Measurements from ENCODE around the gene SPATA25.
"Not testable (repeated sequence)": the region's sequence is repeated elsewhere in the genome, so short reads cannot be mapped to it uniquely, and the experiment has no call there.

Gene SPATA25

GRCh38 chr20:45908084-45908483 lies 20.7 kb upstream of the SPATA25 start:
- Histone ChIP-seq H3K36me3 (ENCODE audit: control insufficient read depth in 4 of 4, insufficient read depth in 4 of 4, low read length in 3 of 4) (peaks cover 0 to 10% (median 2%) of the 10 kb centered on the region in 4 experiments), H3K27me3 (replicated peaks in 2 of 5; ENCODE audit: control insufficient read depth in 4 of 5, insufficient read depth in 5 of 5, low read length in 4 of 5) (no peaks in the 10 kb centered on the region), H3K27ac (ENCODE audit: insufficient read depth in 1 of 2, low read depth in 1 of 2, low read length in 2 of 2, poor library complexity in 1 of 2, severe bottlenecking in 2 of 2) (no peak overlapping the region), H3K4me3 (ENCODE audit: control insufficient read depth in 1 of 7, extremely low read depth in 1 of 7, insufficient read depth in 4 of 7, low read depth in 2 of 7, low read length in 6 of 7) (no peak overlapping the region), H3K4me1 (ENCODE audit: control extremely low read depth in 1 of 4, control insufficient read depth in 4 of 4, insufficient read depth in 4 of 4, low read length in 3 of 4) (peaks cover 5 to 36% (median 27%) of the 10 kb centered on the region in 4 experiments), H3K9me3 (ENCODE audit: control extremely low read depth in 1 of 5, control insufficient read depth in 4 of 5, insufficient read depth in 2 of 5, low read depth in 1 of 5, low read length in 4 of 5) (no peaks in the 10 kb centered on the region)
- no peak for DNase-seq
- ChIA-PET CTCF (interaction anchor here (2.3 to 4.1 kb wide), 2 partner anchors 10 to 17 kb away, joined by 6 to 12 read pairs; partner anchors contain the start of genes CTSA and NEURL2), POLR2A (no interaction called here)
- WGBS (ENCODE audit: insufficient coverage), result 93% methylated on average over 2 of the region's 2 CpGs

GRCh38 chr20:45907219-45907948 lies 20.0 kb upstream of the SPATA25 start:
- H3K36me3 ChIP-seq (ENCODE audit: control insufficient read depth in 4 of 4, insufficient read depth in 4 of 4, low read length in 3 of 4), result peaks cover 0 to 10% (median 3%) of the 10 kb centered on the region in 4 experiments
- no peaks in the 10 kb centered on the region for H3K9me3 ChIP-seq (ENCODE audit: control extremely low read depth in 1 of 5, control insufficient read depth in 4 of 5, insufficient read depth in 2 of 5, low read depth in 1 of 5, low read length in 4 of 5)
- ChIA-PET CTCF (interaction anchor here (2.3 kb wide), 1 partner anchor 9 kb away, joined by 6 read pairs; no protein-coding TSS in a partner anchor), POLR2A (no interaction called here)
- no peaks in the 10 kb centered on the region for H3K27me3 ChIP-seq (replicated peaks in 2 of 5; ENCODE audit: control insufficient read depth in 4 of 5, insufficient read depth in 5 of 5, low read length in 4 of 5)
- whole genome bisulfite sequencing (ENCODE audit: insufficient coverage), result 100% methylated on average over 11 of the region's 17 CpGs
- H3K4me3 ChIP-seq (ENCODE audit: control insufficient read depth in 1 of 7, extremely low read depth in 1 of 7, insufficient read depth in 4 of 7, low read depth in 2 of 7, low read length in 6 of 7), result no peak overlapping the region
- peaks cover 2 to 33% (median 23%) of the 10 kb centered on the region in 4 experiments for H3K4me1 ChIP-seq (ENCODE audit: control extremely low read depth in 1 of 4, control insufficient read depth in 4 of 4, insufficient read depth in 4 of 4, low read length in 3 of 4)
- H3K27ac ChIP-seq (ENCODE audit: insufficient read depth in 1 of 2, low read depth in 1 of 2, low read length in 2 of 2, poor library complexity in 1 of 2, severe bottlenecking in 2 of 2), result no peak overlapping the region
- no peak for DNase-seq

- H3K27me3 ChIP-seq (replicated peaks in 2 of 5; ENCODE audit: control insufficient read depth in 4 of 5, insufficient read depth in 5 of 5, low read length in 4 of 5), result no peaks in the 10 kb centered on the region
- CTCF ChIA-PET, result interaction anchor here (0.9 to 2.8 kb wide), 6 partner anchors 13 to 83 kb away, joined by 3 to 16 read pairs (median 4); partner anchors contain the start of genes CTSA, NEURL2 and PCIF1
- WGBS (ENCODE audit: insufficient coverage), result 100% methylated on average over 8 of the region's 8 CpGs
- H3K9me3 ChIP-seq (ENCODE audit: control extremely low read depth in 1 of 5, control insufficient read depth in 4 of 5, insufficient read depth in 2 of 5, low read depth in 1 of 5, low read length in 4 of 5), result no peaks in the 10 kb centered on the region
- POLR2A ChIA-PET, result interaction anchor here (0.8 kb wide), 1 partner anchor 24 kb away, joined by 3 read pairs; no protein-coding TSS in a partner anchor
- DNase-seq, result no peak
- H3K4me1 ChIP-seq (ENCODE audit: control extremely low read depth in 1 of 4, control insufficient read depth in 4 of 4, insufficient read depth in 4 of 4, low read length in 3 of 4), result peaks cover 0 to 18% (median 9%) of the 10 kb centered on the region in 4 experiments
- no peak overlapping the region for H3K4me3 ChIP-seq (ENCODE audit: control insufficient read depth in 1 of 7, extremely low read depth in 1 of 7, insufficient read depth in 4 of 7, low read depth in 2 of 7, low read length in 6 of 7)
- peaks cover 0 to 16% (median 6%) of the 10 kb centered on the region in 4 experiments for H3K36me3 ChIP-seq (ENCODE audit: control insufficient read depth in 4 of 4, insufficient read depth in 4 of 4, low read length in 3 of 4)
- no peak overlapping the region for H3K27ac ChIP-seq (ENCODE audit: insufficient read depth in 1 of 2, low read depth in 1 of 2, low read length in 2 of 2, poor library complexity in 1 of 2, severe bottlenecking in 2 of 2)
These were observed 18.2 kb upstream of the SPATA25 start for GRCh38 chr20:45905505-45906079.

- no peak for DNase-seq
- Histone ChIP-seq H3K9me3 (ENCODE audit: control extremely low read depth in 1 of 5, control insufficient read depth in 4 of 5, insufficient read depth in 2 of 5, low read depth in 1 of 5, low read length in 4 of 5) (no peaks in the 10 kb centered on the region), H3K4me1 (ENCODE audit: control extremely low read depth in 1 of 4, control insufficient read depth in 4 of 4, insufficient read depth in 4 of 4, low read length in 3 of 4) (peaks cover 0 to 11% (median 3%) of the 10 kb centered on the region in 4 experiments), H3K36me3 (ENCODE audit: control insufficient read depth in 4 of 4, insufficient read depth in 4 of 4, low read length in 3 of 4) (peaks cover 0 to 17% (median 7%) of the 10 kb centered on the region in 4 experiments), H3K27ac (ENCODE audit: insufficient read depth in 1 of 2, low read depth in 1 of 2, low read length in 2 of 2, poor library complexity in 1 of 2, severe bottlenecking in 2 of 2) (no peak overlapping the region), H3K27me3 (replicated peaks in 2 of 5; ENCODE audit: control insufficient read depth in 4 of 5, insufficient read depth in 5 of 5, low read length in 4 of 5) (no peaks in the 10 kb centered on the region), H3K4me3 (ENCODE audit: control insufficient read depth in 1 of 7, extremely low read depth in 1 of 7, insufficient read depth in 4 of 7, low read depth in 2 of 7, low read length in 6 of 7) (no peak overlapping the region)
- ChIA-PET CTCF (interaction anchor here (0.9 to 2.8 kb wide), 6 partner anchors 12 to 82 kb away, joined by 3 to 16 read pairs (median 4); partner anchors contain the start of genes CTSA, NEURL2 and PCIF1), POLR2A (interaction anchor here (0.8 kb wide), 1 partner anchor 23 kb away, joined by 3 read pairs; no protein-coding TSS in a partner anchor)
- WGBS (ENCODE audit: insufficient coverage), result 88% methylated on average over 9 of the region's 16 CpGs
These were observed 17.4 kb upstream of the SPATA25 start for GRCh38 chr20:45904583-45905504.

- no peak overlapping the region for H3K27ac ChIP-seq (ENCODE audit: insufficient read depth in 1 of 2, low read depth in 1 of 2, low read length in 2 of 2, poor library complexity in 1 of 2, severe bottlenecking in 2 of 2)
- CTCF ChIA-PET, result interaction anchor here (1.3 to 2.7 kb wide), 2 partner anchors 11 to 103 kb away, joined by 3 to 11 read pairs; partner anchors contain the start of genes CTSA and NEURL2
- H3K36me3 ChIP-seq (ENCODE audit: control insufficient read depth in 4 of 4, insufficient read depth in 4 of 4, low read length in 3 of 4), result peaks cover 2 to 38% (median 24%) of the 10 kb centered on the region in 4 experiments
- no peak for DNase-seq
- 97% methylated on average over 14 of the region's 14 CpGs for WGBS (ENCODE audit: insufficient coverage)
- H3K4me3 ChIP-seq (ENCODE audit: control insufficient read depth in 1 of 7, extremely low read depth in 1 of 7, insufficient read depth in 4 of 7, low read depth in 2 of 7, low read length in 6 of 7), result no peak overlapping the region
- H3K27me3 ChIP-seq (replicated peaks in 2 of 5; ENCODE audit: control insufficient read depth in 4 of 5, insufficient read depth in 5 of 5, low read length in 4 of 5), result no peaks in the 10 kb centered on the region
- H3K9me3 ChIP-seq (ENCODE audit: control extremely low read depth in 1 of 5, control insufficient read depth in 4 of 5, insufficient read depth in 2 of 5, low read depth in 1 of 5, low read length in 4 of 5), result no peaks in the 10 kb centered on the region
- POLR2A ChIA-PET, result no interaction called here
- H3K4me1 ChIP-seq (ENCODE audit: control extremely low read depth in 1 of 4, control insufficient read depth in 4 of 4, insufficient read depth in 4 of 4, low read length in 3 of 4), result peaks cover 0 to 8% (median 1%) of the 10 kb centered on the region in 4 experiments
These were observed 14.8 kb upstream of the SPATA25 start for GRCh38 chr20:45902199-45902701.

GRCh38 chr20:45901332-45901731 lies 13.9 kb upstream of the SPATA25 start:
- H3K4me1 ChIP-seq (ENCODE audit: control extremely low read depth in 1 of 4, control insufficient read depth in 4 of 4, insufficient read depth in 4 of 4, low read length in 3 of 4); POLR2A ChIA-PET; H3K9me3 ChIP-seq (ENCODE audit: control extremely low read depth in 1 of 5, control insufficient read depth in 4 of 5, insufficient read depth in 2 of 5, low read depth in 1 of 5, low read length in 4 of 5); H3K4me3 ChIP-seq (ENCODE audit: control insufficient read depth in 1 of 7, extremely low read depth in 1 of 7, insufficient read depth in 4 of 7, low read depth in 2 of 7, low read length in 6 of 7); DNase-seq; H3K27ac ChIP-seq (ENCODE audit: insufficient read depth in 1 of 2, low read depth in 1 of 2, low read length in 2 of 2, poor library complexity in 1 of 2, severe bottlenecking in 2 of 2); H3K27me3 ChIP-seq (replicated peaks in 2 of 5; ENCODE audit: control insufficient read depth in 4 of 5, insufficient read depth in 5 of 5, low read length in 4 of 5): not testable (repeated sequence)
- peaks cover 3 to 44% (median 29%) of the 10 kb centered on the region in 4 experiments for H3K36me3 ChIP-seq (ENCODE audit: control insufficient read depth in 4 of 4, insufficient read depth in 4 of 4, low read length in 3 of 4)
- CTCF ChIA-PET, result interaction anchor here (2.7 kb wide), 1 partner anchor 10 kb away, joined by 11 read pairs; the partner anchor contains the start of genes CTSA and NEURL2
- 100% methylated on average over 3 of the region's 6 CpGs for WGBS (ENCODE audit: insufficient coverage)

All from common myeloid progenitor, CD34-positive (primary cell).